Peyer's patch (tissue), 4 donors: ENCODE results near the gene MMP14.
"Not testable (repeated sequence)": the region's sequence is repeated elsewhere in the genome, so short reads cannot be mapped to it uniquely, and the experiment has no call there.

ENCODE experiments used
- CTCF ChIP-seq, 6 experiments: fragments of 450-650 bp in 4 of 6; fragments of 200-600 bp in 2 of 6; sonication (generic) in 1 of 6; IDR thresholded peaks; one replicate each; pipeline ENCODE4 v1.5.1; 2017 to 2019; ENCODE audit warnings: antibody characterized with exemption in 6 of 6, mild to moderate bottlenecking in 3 of 6, moderate library complexity in 1 of 6
- POLR2A ChIP-seq, 2 donors: fragments of 450-650 bp; IDR thresholded peaks; one replicate each; pipeline ENCODE4 v1.5.1; 2017; ENCODE audit warnings: antibody characterized with exemption in 2 of 2, mild to moderate bottlenecking in 2 of 2, moderate library complexity in 2 of 2

- TF ChIP-seq CTCF, POLR2A (IDR thresholded peaks at IDR 0.05): not testable (repeated sequence)
Measured at GRCh38 chr14:22805235-22805634, 31.1 kb upstream of the MMP14 start.
